Upper lobe of right lung (tissue), 1 donor: ENCODE measurements around the gene NDUFA8. TPM values are rescaled to one million over a fixed set of nuclear protein-coding genes. Genes with fewer than 3 reads are reported as not detected.

Experiments
- ATAC-seq: fragments of 200-7000 bp; cut with Tn5 transposase; one replicate; pipeline ENCODE4 v1.9.1; 2020; ENCODE audit warnings: mild to moderate bottlenecking, moderate library complexity
- DNase-seq: peaks from one replicate; pipeline ENCODE4 v3.0.0-alpha.2; 2020
- H3K27ac ChIP-seq: fragments of 200-600 bp; one replicate; pipeline ENCODE4 v1.8.0; 2022
- H3K27me3 ChIP-seq: fragments of 200-600 bp; one replicate; pipeline ENCODE4 v1.8.0; 2022; ENCODE audit warnings: mild to moderate bottlenecking
- H3K36me3 ChIP-seq: fragments of 200-600 bp; one replicate; pipeline ENCODE4 v1.8.0; 2022
- H3K4me1 ChIP-seq: fragments of 200-600 bp; one replicate; pipeline ENCODE4 v1.8.0; 2022
- H3K4me3 ChIP-seq: fragments of 200-600 bp; one replicate; pipeline ENCODE4 v1.8.0; 2022; ENCODE audit warnings: mild to moderate bottlenecking
- H3K9me3 ChIP-seq: fragments of 200-600 bp; one replicate; pipeline ENCODE4 v1.8.0; 2022
- intact Hi-C: fragments of 100-400 bp; cut with DNase I; formaldehyde crosslinking; loops from one replicate; pipeline ENCODE4 v1.11.0; 2022
- total RNA-seq: library from RNA; stranded (reverse); fragmentation: NEBNext Ultra II Directional; extraction: Animal tissue kit (Norgen Biotek cat#: 25700); gene quantifications from one replicate; pipeline ENCODE4 v1.2.1, GENCODE V29; 2021
- TF ChIP-seq, protein P1 (sequence below): fragments of 200-600 bp; IDR thresholded peaks from one replicate; pipeline ENCODE4 v1.8.0; 2022; ENCODE audit warnings: antibody characterized with exemption
- donor health status: DM: no; HTN: yes; CAD: no; lungs with severe emphysema.

The NDUFA8 gene
- total RNA-seq, 1 donor from 2014 or later: 41.5 TPM

DNA sequence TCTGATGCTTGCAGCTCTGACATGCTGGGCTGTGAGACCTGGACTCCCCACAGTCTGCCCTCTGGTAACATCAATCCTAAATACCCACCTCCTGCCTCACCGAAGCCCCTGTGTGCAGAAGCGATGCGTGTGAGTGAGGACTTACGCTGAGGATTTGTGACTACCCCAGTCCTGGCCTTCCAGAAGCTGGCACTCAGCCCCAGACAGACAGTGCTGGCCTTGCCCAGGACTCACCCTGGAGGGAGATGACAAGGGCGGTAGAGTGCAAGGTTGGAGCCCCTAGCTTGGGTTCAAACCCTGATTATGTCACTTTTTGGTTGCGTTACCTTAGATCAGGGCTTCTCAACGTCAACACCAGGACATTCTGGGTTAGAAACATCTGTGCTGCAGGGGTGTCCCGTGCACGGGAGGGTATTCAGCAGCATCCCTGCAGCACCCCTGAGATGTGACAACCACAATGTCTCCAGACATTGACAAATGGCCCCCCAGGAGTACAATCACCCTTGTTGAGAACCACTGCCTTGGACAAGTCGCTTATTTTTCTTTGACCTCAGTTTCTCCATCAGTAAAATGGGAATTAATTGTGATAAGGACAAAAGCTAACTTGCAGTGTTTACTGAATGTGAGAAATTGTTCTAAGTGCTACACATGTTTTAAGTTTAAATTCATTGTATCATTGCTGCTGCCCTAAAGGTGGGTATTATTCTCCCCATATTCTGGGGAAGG is 43.0 kb downstream of the NDUFA8 start:
- H3K9me3 ChIP-seq: no peaks in the 10 kb centered on the region
- TF ChIP-seq, protein P1, sequence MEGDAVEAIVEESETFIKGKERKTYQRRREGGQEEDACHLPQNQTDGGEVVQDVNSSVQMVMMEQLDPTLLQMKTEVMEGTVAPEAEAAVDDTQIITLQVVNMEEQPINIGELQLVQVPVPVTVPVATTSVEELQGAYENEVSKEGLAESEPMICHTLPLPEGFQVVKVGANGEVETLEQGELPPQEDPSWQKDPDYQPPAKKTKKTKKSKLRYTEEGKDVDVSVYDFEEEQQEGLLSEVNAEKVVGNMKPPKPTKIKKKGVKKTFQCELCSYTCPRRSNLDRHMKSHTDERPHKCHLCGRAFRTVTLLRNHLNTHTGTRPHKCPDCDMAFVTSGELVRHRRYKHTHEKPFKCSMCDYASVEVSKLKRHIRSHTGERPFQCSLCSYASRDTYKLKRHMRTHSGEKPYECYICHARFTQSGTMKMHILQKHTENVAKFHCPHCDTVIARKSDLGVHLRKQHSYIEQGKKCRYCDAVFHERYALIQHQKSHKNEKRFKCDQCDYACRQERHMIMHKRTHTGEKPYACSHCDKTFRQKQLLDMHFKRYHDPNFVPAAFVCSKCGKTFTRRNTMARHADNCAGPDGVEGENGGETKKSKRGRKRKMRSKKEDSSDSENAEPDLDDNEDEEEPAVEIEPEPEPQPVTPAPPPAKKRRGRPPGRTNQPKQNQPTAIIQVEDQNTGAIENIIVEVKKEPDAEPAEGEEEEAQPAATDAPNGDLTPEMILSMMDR: no peak
- DNase-seq (no peak), ATAC-seq (no peak)
- no peak overlapping the region for H3K4me3 ChIP-seq
- no peaks in the 10 kb centered on the region for H3K36me3 ChIP-seq
- no peak overlapping the region for H3K27ac ChIP-seq
- H3K4me1 ChIP-seq: no peaks in the 10 kb centered on the region
- intact Hi-C loops: no loop called here
- H3K27me3 ChIP-seq: no peaks in the 10 kb centered on the region

DNA sequence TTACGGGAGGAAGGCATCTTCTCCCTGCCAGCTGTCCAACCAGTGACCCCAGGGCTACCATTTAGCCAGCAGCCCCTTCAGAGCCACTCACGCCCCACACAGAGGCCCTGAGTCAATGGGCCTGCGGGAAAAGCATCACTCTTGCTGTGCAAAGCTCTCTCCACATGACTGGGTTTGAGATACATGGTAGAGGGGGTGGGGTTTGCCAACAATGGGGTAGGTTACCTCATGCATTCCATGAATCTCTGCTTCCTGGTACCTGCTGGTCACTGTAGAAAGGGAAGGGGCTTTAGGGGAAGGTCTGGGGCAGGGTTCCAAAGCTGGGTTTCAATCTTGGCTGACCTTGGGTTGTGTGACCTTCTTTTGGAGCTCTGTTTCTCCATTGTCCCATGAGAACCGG is 43.5 kb downstream of the NDUFA8 start:
- H3K9me3 ChIP-seq: no peaks in the 10 kb centered on the region
- no peak for DNase-seq
- intact Hi-C loops: no loop called here
- no peaks in the 10 kb centered on the region for H3K4me1 ChIP-seq
- TF ChIP-seq, protein P1: no peak
- no peaks in the 10 kb centered on the region for H3K36me3 ChIP-seq
- no peak overlapping the region for H3K4me3 ChIP-seq
- no peak for ATAC-seq
- no peak overlapping the region for H3K27ac ChIP-seq
- no peaks in the 10 kb centered on the region for H3K27me3 ChIP-seq

DNA sequence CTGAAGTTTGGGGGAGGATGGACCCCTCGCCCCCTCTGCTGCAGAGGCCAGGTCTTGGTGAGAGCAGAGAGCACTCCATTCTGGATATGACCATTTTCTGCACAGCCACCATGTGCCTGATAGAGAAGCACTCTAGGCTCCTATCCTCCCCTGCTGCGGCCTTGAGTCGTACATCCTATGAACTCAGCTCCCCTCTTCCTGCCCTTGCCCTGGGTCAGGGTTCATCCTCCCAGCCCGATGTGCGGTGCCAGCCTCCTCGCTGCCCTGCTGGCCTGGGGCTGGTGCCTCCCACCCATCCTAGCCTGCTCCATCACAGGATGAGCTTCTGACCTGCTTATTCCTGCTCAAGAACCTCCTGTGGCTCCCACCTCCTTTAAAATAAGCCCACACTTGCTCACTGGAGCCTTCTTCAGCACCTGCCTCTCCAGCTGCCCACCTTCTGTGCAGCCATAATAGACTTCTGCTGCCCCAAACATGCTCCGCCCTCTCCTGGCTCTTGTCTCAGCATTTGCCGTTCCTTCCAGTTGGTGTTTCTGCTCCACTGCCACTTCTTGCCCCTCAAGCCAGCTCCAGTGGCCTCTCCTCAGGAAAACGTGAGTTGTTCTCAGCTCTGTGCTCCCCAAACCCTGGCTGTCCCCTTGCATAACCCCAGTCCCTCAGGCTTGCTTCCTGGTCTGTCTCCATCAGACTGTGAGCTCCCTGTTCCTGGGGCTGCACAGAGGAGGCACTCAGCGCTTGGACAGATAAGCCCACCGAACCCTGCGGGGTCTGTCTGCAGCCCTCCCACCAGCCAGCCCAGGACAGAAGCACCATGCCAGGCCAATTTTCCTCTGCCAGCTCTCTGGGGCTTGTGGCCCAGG is 44.2 kb downstream of the NDUFA8 start:
- Histone ChIP-seq H3K27me3 (no peaks in the 10 kb centered on the region), H3K27ac (no peak overlapping the region), H3K36me3 (no peaks in the 10 kb centered on the region), H3K9me3 (no peaks in the 10 kb centered on the region), H3K4me3 (no peak overlapping the region), H3K4me1 (no peaks in the 10 kb centered on the region)
- TF ChIP-seq, protein P1: no peak
- ATAC-seq: no peak
- DNase-seq: no peak
- intact Hi-C loops: no loop called here

DNA sequence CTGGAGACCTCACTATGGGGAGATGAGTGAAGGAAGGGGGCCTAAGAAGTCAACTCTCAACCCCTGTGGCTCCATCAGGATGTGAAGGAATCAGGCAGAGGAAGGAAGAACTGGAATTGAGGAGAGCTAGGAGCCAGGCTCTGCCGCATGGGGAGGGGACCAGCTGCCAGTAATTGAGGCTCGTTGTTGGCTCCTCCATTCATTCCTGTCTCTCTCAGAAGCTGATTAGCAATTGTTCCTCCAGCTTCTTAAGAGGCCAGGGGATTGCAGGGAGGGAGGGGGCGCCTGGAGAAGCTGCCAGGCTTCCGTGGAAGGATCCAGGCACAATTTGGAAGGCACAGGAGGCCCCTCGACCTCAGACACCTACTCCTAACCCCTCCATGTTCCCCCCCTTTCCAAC is 46.0 kb downstream of the NDUFA8 start:
- no peak overlapping the region for H3K4me3 ChIP-seq
- intact Hi-C loops: no loop called here
- ATAC-seq (no peak), DNase-seq (no peak)
- H3K27ac ChIP-seq: no peak overlapping the region
- H3K27me3 ChIP-seq: no peaks in the 10 kb centered on the region
- H3K4me1 ChIP-seq: no peaks in the 10 kb centered on the region
- TF ChIP-seq, protein P1: no peak
- no peaks in the 10 kb centered on the region for H3K9me3 ChIP-seq
- no peaks in the 10 kb centered on the region for H3K36me3 ChIP-seq

DNA sequence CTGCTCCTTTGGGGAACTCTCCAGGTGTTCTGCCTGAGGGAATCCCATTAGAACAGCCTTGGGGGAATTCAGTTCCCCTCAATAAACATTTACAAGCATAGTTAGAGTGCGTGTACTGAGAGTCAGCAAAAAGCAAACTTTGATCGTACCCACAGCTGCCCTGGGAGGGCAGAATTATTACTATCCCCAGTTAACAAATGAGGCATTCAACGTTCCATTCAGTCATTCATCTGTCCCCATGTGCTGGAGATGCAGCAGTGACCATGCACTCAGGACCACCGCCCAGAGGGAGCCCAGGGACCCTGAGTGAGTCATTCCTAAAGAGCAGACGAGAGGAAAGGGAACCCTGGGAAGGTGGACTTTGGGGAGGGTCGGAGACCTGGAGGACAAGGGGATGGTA is 47.3 kb downstream of the NDUFA8 start:
- ATAC-seq: no peak
- TF ChIP-seq, protein P1: no peak

More for the DNA sequence above, 47.3 kb downstream of the NDUFA8 start:
- H3K36me3 ChIP-seq: no peaks in the 10 kb centered on the region
- DNase-seq: no peak
- no peaks in the 10 kb centered on the region for H3K4me1 ChIP-seq
- H3K27ac ChIP-seq: no peak overlapping the region
- intact Hi-C loops: no loop called here
- H3K4me3 ChIP-seq: no peak overlapping the region
- no peaks in the 10 kb centered on the region for H3K9me3 ChIP-seq
- H3K27me3 ChIP-seq: no peaks in the 10 kb centered on the region
